Astrocyte (in vitro differentiated cells and primary cell): Measurements from ENCODE around the gene ZBED1.

Experiments
- EZH2 ChIP-seq: IDR thresholded peaks from 2 replicates; pipeline ENCODE4 v1.6.1; 2012; ENCODE audit warnings: mild to moderate bottlenecking, low read length, inconsistent platforms; ENCODE audit not compliant: insufficient read depth
- TF ChIP-seq, protein P1 (sequence below): IDR thresholded peaks from 2 replicates; pipeline ENCODE4 v1.5.1; 2011; ENCODE audit warnings: low read depth, mild to moderate bottlenecking, inconsistent platforms, low read length, moderate library complexity; ENCODE audit not compliant: insufficient read depth

DNA sequence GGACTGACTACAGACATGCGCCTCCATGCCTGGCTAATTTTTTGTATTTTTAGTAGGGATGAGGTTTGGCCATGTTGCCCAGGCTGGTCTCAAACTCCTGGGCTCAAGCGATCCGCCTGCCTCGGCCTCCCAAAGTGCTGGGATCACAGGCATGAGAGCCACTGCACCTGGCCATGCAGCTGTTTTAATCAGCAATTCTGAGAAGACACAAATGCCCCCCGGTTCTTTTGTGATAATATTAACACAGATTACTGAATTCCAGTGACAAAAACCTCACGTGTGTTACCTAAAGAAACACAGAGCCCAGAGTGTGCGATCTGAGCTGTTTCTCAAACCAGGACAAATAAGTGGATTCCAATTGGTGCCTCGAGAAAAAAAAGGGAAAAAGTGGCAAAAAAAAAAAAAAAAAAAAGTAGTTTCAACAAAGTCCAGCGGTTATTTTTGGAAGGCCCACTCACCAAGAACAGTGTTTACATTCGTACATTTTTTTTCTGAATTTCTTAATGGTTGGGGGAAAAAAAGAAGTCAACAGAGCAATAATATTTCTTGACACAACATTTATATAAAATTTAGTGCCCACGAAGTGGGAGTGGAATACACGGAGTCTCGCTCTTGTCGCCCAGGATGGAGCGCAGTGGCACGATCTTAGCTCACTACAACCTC, 17.2 kb downstream of the ZBED1 start:
- TF ChIP-seq, protein P1, sequence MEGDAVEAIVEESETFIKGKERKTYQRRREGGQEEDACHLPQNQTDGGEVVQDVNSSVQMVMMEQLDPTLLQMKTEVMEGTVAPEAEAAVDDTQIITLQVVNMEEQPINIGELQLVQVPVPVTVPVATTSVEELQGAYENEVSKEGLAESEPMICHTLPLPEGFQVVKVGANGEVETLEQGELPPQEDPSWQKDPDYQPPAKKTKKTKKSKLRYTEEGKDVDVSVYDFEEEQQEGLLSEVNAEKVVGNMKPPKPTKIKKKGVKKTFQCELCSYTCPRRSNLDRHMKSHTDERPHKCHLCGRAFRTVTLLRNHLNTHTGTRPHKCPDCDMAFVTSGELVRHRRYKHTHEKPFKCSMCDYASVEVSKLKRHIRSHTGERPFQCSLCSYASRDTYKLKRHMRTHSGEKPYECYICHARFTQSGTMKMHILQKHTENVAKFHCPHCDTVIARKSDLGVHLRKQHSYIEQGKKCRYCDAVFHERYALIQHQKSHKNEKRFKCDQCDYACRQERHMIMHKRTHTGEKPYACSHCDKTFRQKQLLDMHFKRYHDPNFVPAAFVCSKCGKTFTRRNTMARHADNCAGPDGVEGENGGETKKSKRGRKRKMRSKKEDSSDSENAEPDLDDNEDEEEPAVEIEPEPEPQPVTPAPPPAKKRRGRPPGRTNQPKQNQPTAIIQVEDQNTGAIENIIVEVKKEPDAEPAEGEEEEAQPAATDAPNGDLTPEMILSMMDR: no peak
- TF ChIP-seq EZH2: no peak
